Measurements from ENCODE around the gene SLX4IP. TPM values are rescaled to one million over a fixed set of nuclear protein-coding genes. Genes with fewer than 3 reads are reported as not detected.
A peak's percentile ranks its signal among the peaks of the same experiment; 100 is the strongest.

The SLX4IP gene
- total and polyA plus RNA-seq, 2 of the 13 experiments (the other 11 are each of a cell fraction or from before 2014, with no cell fraction given), result 3.6 to 7.3 TPM

DNA sequence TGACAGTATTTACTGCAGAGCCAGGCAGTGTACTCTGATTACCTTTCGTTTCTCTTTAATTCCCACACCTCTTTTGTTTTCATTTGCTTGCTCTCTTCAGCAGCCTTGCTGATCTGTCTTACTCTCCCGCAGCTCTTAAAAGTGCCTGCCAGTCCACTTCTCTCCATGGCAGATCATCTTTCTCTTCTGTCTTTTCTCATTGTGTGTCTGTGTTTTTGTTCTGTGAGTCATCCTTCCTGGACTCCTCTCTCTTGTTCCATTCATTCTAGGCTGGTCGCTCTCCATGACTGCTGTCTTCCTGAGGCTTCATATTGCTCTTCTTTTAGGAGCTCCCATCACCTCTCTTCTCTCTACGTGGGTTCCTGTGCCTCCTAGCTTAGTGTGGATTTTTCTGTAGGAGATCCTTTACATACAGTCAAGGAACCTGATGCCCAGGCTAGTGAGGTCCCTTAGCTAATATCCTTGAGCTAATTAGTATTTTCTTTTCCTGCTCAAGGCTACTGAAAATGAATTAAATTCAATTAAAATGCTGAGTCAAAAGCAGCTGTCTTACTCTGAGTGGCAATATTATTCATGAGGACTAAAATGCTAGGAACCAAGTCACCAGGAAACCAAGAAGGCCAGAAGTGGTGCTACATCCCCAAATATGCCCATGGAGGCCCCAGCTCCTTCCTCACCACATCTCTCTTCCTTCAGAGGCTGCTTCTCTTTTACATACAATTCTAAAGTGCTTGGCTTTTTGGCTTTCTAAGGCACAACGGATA is 86.1 kb downstream of the SLX4IP start:
- ATAC-seq, result peak; percentile 37; the same call in 1 of the 3 replicates
- FAIRE-seq, result no peak
- Histone ChIP-seq H3K27ac (ENCODE audit: extremely low read length, insufficient read depth, low read length) (no peak overlapping the region), H3K36me3 (replicated peaks in 1 of 2; ENCODE audit: control insufficient read depth in 1 of 2, insufficient read depth in 2 of 2, low read length in 2 of 2) (peaks cover 0 to 1% of the 10 kb centered on the region in 2 experiments; a peak in 1 of 5 replicates), H3K4me3 (replicated peaks in 1 of 3; ENCODE audit: insufficient read depth in 1 of 3, low read depth in 2 of 3, low read length in 3 of 3) (no peak overlapping the region), H4K20me1 (ENCODE audit: insufficient read depth, low read length) (no peaks in the 10 kb centered on the region), H3K9me3 (ENCODE audit: low read length) (no peaks in the 10 kb centered on the region), H3K4me1 (ENCODE audit: insufficient read depth, low read length) (no peaks in the 10 kb centered on the region), H3K4me2 (ENCODE audit: low read depth, low read length) (no peak overlapping the region), H2AFZ (ENCODE audit: low read length) (no peak overlapping the region), H3K27me3 (ENCODE audit: control insufficient read depth in 1 of 2, insufficient read depth in 2 of 2, low read length in 2 of 2) (no peaks in the 10 kb centered on the region), H3K79me2 (ENCODE audit: insufficient read depth, low read length) (no peaks in the 10 kb centered on the region), H3K9ac (ENCODE audit: insufficient read depth, low read depth, low read length) (no peak overlapping the region)
- TF ChIP-seq ZNF570 (CRISPR knock-in tag; IDR thresholded peaks at IDR 0.05; ENCODE audit: borderline replicate concordance) (no peak), HOXD1 (CRISPR knock-in tag; IDR thresholded peaks at IDR 0.05) (no peak), HMG20A (CRISPR knock-in tag; IDR thresholded peaks at IDR 0.05; ENCODE audit: borderline replicate concordance) (no peak), MXD1 (CRISPR knock-in tag; IDR thresholded peaks at IDR 0.05) (no peak), SOX13 (IDR thresholded peaks at IDR 0.05) (no peak), SOX13 (CRISPR knock-in tag; conservative IDR thresholded peaks at IDR 0.05 in 1 of 2, IDR thresholded peaks at IDR 0.05 in 1 of 2) (0 out of 4 replicates have a peak, but pooled peaks of 1 of the 2 experiments have one; percentile 26), SOX5 (CRISPR knock-in tag; IDR thresholded peaks at IDR 0.05; ENCODE audit: borderline replicate concordance) (peak; percentile 28; the same call in 1 of the 2 replicates), ZNF644 (CRISPR knock-in tag; IDR thresholded peaks at IDR 0.05; ENCODE audit: low read depth) (peak; percentile 66; the same call in 1 of the 2 replicates), ATF7 (IDR thresholded peaks at IDR 0.05) (no peak), ATF7 (CRISPR knock-in tag; IDR thresholded peaks at IDR 0.05) (no peak), FOSL2 (CRISPR knock-in tag; IDR thresholded peaks at IDR 0.05) (peak; percentile 74), SATB2 (CRISPR knock-in tag; IDR thresholded peaks at IDR 0.05) (no peak), KDM1A (CRISPR knock-in tag; IDR thresholded peaks at IDR 0.05) (no peak), TBX3 (IDR thresholded peaks at IDR 0.05; ENCODE audit: borderline replicate concordance) (no peak), PCBP1 (IDR thresholded peaks at IDR 0.05; ENCODE audit: borderline replicate concordance, low read depth, low read length) (no peak), TCF12 (IDR thresholded peaks at IDR 0.05) (no peak), TCF12 (CRISPR knock-in tag; IDR thresholded peaks at IDR 0.05) (no peak), RXRA (CRISPR knock-in tag; IDR thresholded peaks at IDR 0.05) (no peak), ZNF121 (CRISPR knock-in tag; IDR thresholded peaks at IDR 0.05) (no peak), ELF3 (CRISPR knock-in tag; IDR thresholded peaks at IDR 0.05) (0 out of 2 replicates have a peak, but pooled peaks have one; percentile 10)
- TF ChIP-seq, protein P1, sequence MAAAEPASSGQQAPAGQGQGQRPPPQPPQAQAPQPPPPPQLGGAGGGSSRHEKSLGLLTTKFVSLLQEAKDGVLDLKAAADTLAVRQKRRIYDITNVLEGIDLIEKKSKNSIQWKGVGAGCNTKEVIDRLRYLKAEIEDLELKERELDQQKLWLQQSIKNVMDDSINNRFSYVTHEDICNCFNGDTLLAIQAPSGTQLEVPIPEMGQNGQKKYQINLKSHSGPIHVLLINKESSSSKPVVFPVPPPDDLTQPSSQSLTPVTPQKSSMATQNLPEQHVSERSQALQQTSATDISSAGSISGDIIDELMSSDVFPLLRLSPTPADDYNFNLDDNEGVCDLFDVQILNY (CRISPR knock-in tag; conservative IDR thresholded peaks at IDR 0.05), result no peak
- ChIA-PET CTCF (ENCODE audit: low intra/inter-chr PET ratio, low total read pairs) (no interaction called here), POLR2A (interaction anchor here (1.0 kb wide), 1 partner anchor 9 kb away, joined by 6 read pairs; no protein-coding TSS in a partner anchor)
- in situ Hi-C loops (cut with HindIII; ENCODE audit: extremely low pct_ligation_motif_present, low pct_unique_long_range_greater_than_20kb), result no loop called here
- WGBS (ENCODE audit: low lambda C conversion rate), result 92% methylated on average over 5 of the region's 5 CpGs
- no TSS peak for BruUV-seq (replicated peaks)
- peak; percentile 56 for DNase-seq (ENCODE audit: low spot score)
- intact Hi-C loops (cut with micrococcal nuclease; ENCODE audit: unreplicated experiment), result no loop called here
